Measurements from ENCODE around the gene P2RX1. TPM values are rescaled to one million over a fixed set of nuclear protein-coding genes. Genes with fewer than 3 reads are reported as not detected.

Gene P2RX1
- total RNA-seq, 4 donors from 2014 or later = 0.82 to 11.2 (median 7.0) TPM

- WGBS, 2 donors (ENCODE audit: low coverage in 1 of 2) = 89% methylated on average over 12 of the region's 14 CpGs; no CpG with 5 or more reads in 1 of the 2 donors
- H3K4me3 ChIP-seq = no peak overlapping the region
- H3K36me3 ChIP-seq = peaks cover 0 to 8% (median 4%) of the 10 kb centered on the region in 4 donors
- TF ChIP-seq EP300 (IDR thresholded peaks at IDR 0.05; ENCODE audit: low read depth) = no peak
- TF ChIP-seq POLR2AphosphoS5 (IDR thresholded peaks at IDR 0.05) = no peak
- no peak for TF ChIP-seq CTCF (IDR thresholded peaks at IDR 0.05)
- TF ChIP-seq POLR2A (IDR thresholded peaks at IDR 0.05) = no peak
- H3K4me1 ChIP-seq = peaks cover 0 to 5% (median 1%) of the 10 kb centered on the region in 4 donors
- no peak for DNase-seq
- no peak overlapping the region for H3K27ac ChIP-seq
- no peaks in the 10 kb centered on the region for H3K27me3 ChIP-seq
- H3K9me3 ChIP-seq = no peaks in the 10 kb centered on the region
- in situ Hi-C loops (cut with MboI; ENCODE audit: low pct_ligation_motif_present in 1 of 4, low pct_unique_long_range_greater_than_20kb in 1 of 4, low sequenced_read_pairs in 3 of 4) (no loop called here), intact Hi-C loops (cut with DNase I; ENCODE audit: low total_unique reads) (no loop called here)
Observed at GRCh38 chr17:3953542-3953941, 37.3 kb upstream of the P2RX1 start.

- in situ Hi-C loops (cut with MboI; ENCODE audit: low pct_ligation_motif_present in 1 of 4, low pct_unique_long_range_greater_than_20kb in 1 of 4, low sequenced_read_pairs in 3 of 4) = no loop called here
- WGBS, 2 donors (ENCODE audit: low coverage in 1 of 2) = 94 to 100% methylated on average over 3 to 14 of the region's 14 CpGs
- no peak for TF ChIP-seq CTCF (IDR thresholded peaks at IDR 0.05)
- TF ChIP-seq POLR2AphosphoS5 (IDR thresholded peaks at IDR 0.05) = no peak
- no peak for TF ChIP-seq POLR2A (IDR thresholded peaks at IDR 0.05)
- no peak for TF ChIP-seq EP300 (IDR thresholded peaks at IDR 0.05; ENCODE audit: low read depth)
- H3K4me1 ChIP-seq = peaks cover 0 to 5% (median 1%) of the 10 kb centered on the region in 4 donors
- no peaks in the 10 kb centered on the region for H3K27me3 ChIP-seq
- no peak overlapping the region for H3K27ac ChIP-seq
- intact Hi-C loops (cut with DNase I; ENCODE audit: low total_unique reads) = no loop called here
- H3K4me3 ChIP-seq = no peak overlapping the region
- H3K36me3 ChIP-seq = peaks cover 0 to 16% (median 4%) of the 10 kb centered on the region in 4 donors
- H3K9me3 ChIP-seq = no peaks in the 10 kb centered on the region
- DNase-seq = no peak
Observed at GRCh38 chr17:3952186-3952585, 35.9 kb upstream of the P2RX1 start.

- Histone ChIP-seq H3K4me3 (no peak overlapping the region), H3K9me3 (no peaks in the 10 kb centered on the region), H3K36me3 (peaks cover 0 to 21% (median 4%) of the 10 kb centered on the region in 4 donors), H3K27ac (no peak overlapping the region), H3K4me1 (peaks cover 0 to 3% (median 0%) of the 10 kb centered on the region in 4 donors), H3K27me3 (no peaks in the 10 kb centered on the region)
- whole genome bisulfite sequencing, 2 donors (ENCODE audit: low coverage in 1 of 2) = 98% methylated on average over 8 of the region's 16 CpGs; no CpG with 5 or more reads in 1 of the 2 donors
- no peak for DNase-seq
- in situ Hi-C loops (cut with MboI; ENCODE audit: low pct_ligation_motif_present in 1 of 4, low pct_unique_long_range_greater_than_20kb in 1 of 4, low sequenced_read_pairs in 3 of 4) = no loop called here
- intact Hi-C loops (cut with DNase I; ENCODE audit: low total_unique reads) = no loop called here
- TF ChIP-seq CTCF (IDR thresholded peaks at IDR 0.05) (no peak), POLR2A (IDR thresholded peaks at IDR 0.05) (no peak), EP300 (IDR thresholded peaks at IDR 0.05; ENCODE audit: low read depth) (no peak), POLR2AphosphoS5 (IDR thresholded peaks at IDR 0.05) (no peak)
Observed at GRCh38 chr17:3951420-3951819, 35.2 kb upstream of the P2RX1 start.

- peaks cover 0 to 3% (median 0%) of the 10 kb centered on the region in 4 donors for H3K4me1 ChIP-seq
- in situ Hi-C loops (cut with MboI; ENCODE audit: low pct_ligation_motif_present in 1 of 4, low pct_unique_long_range_greater_than_20kb in 1 of 4, low sequenced_read_pairs in 3 of 4) = no loop called here
- no peak overlapping the region for H3K27ac ChIP-seq
- H3K4me3 ChIP-seq = no peak overlapping the region
- no peaks in the 10 kb centered on the region for H3K27me3 ChIP-seq
- 97 to 100% methylated on average over 3 to 17 of the region's 17 CpGs for WGBS, 2 donors (ENCODE audit: low coverage in 1 of 2)
- intact Hi-C loops (cut with DNase I; ENCODE audit: low total_unique reads) = no loop called here
- TF ChIP-seq POLR2AphosphoS5 (IDR thresholded peaks at IDR 0.05) (no peak), EP300 (IDR thresholded peaks at IDR 0.05; ENCODE audit: low read depth) (no peak), POLR2A (IDR thresholded peaks at IDR 0.05) (no peak), CTCF (IDR thresholded peaks at IDR 0.05) (no peak)
- H3K36me3 ChIP-seq = peaks cover 0 to 21% (median 4%) of the 10 kb centered on the region in 4 donors
- no peak for DNase-seq
- H3K9me3 ChIP-seq = no peaks in the 10 kb centered on the region
Observed at GRCh38 chr17:3951003-3951402, 34.7 kb upstream of the P2RX1 start.
